Measurements from ENCODE around the gene DGKH. TPM values are rescaled to one million over a fixed set of nuclear protein-coding genes. Genes with fewer than 3 reads are reported as not detected.
A peak's percentile ranks its signal among the peaks of the same experiment; 100 is the strongest.

DGKH gene
- total and polyA plus RNA-seq, 10 of the 15 experiments (the other 5 are each of a cell fraction or from before 2014, with no cell fraction given): 1.3 to 15.2 (median 7.3) TPM

GRCh38 chr13:42151781-42152180 lies 103.3 kb downstream of the DGKH start:
- peak; percentile 74 for FAIRE-seq
- ChIA-PET RAD21 (ENCODE audit: unreplicated experiment) (no interaction called here), SMC1A (ENCODE audit: uncharacterized antibody, unreplicated experiment) (interaction anchor here (0.6 kb wide), 1 partner anchor 282 kb away, joined by 3 read pairs; no protein-coding TSS in a partner anchor), CTCF (no interaction called here), POLR2A (no interaction called here)
- no peak overlapping the region for H3K4me2 ChIP-seq (ENCODE audit: control insufficient read depth, insufficient read depth)
- H3K27me3 ChIP-seq (replicated peaks in 1 of 2; ENCODE audit: control insufficient read depth in 2 of 2, insufficient read depth in 2 of 2, low read length in 1 of 2): no peaks in the 10 kb centered on the region
- no TSS peak for BruUV-seq (replicated peaks)
- WGBS (ENCODE audit: insufficient coverage, insufficient replicate concordance, low lambda C conversion rate, missing lambda C conversion rate): 0% methylated on average over 1 of the region's 1 CpG
- H3K36me3 ChIP-seq (ENCODE audit: control insufficient read depth in 2 of 2, insufficient read depth in 2 of 2, low read length in 1 of 2): no peaks in the 10 kb centered on the region; a peak in 1 of 4 replicates
- no peaks in the 10 kb centered on the region for H3K79me2 ChIP-seq (ENCODE audit: control insufficient read depth, insufficient read depth, low read length)
- DNase-seq (ENCODE audit: low read depth, low spot score): no peak
- no peak overlapping the region for H3K9ac ChIP-seq (ENCODE audit: control insufficient read depth, insufficient read depth, low read length)
- no peaks in the 10 kb centered on the region for H4K20me1 ChIP-seq (ENCODE audit: control insufficient read depth, insufficient read depth)
- intact Hi-C loops (cut with micrococcal nuclease; ENCODE audit: unreplicated experiment) (no loop called here), in situ Hi-C loops (cut with MboI) (no loop called here)
- no peak overlapping the region for H3K4me3 ChIP-seq
- H3K27ac ChIP-seq (ENCODE audit: control insufficient read depth, insufficient read depth): no peak overlapping the region
- peak; percentile 42; the same call in 1 of the 3 replicates for ATAC-seq
- no peaks in the 10 kb centered on the region for H3K4me1 ChIP-seq (ENCODE audit: control insufficient read depth, insufficient read depth, low read length)
- no peaks in the 10 kb centered on the region for H3K9me3 ChIP-seq (replicated peaks; ENCODE audit: control insufficient read depth, insufficient read depth, low read length)
- H2AFZ ChIP-seq (ENCODE audit: control insufficient read depth, low read depth, low read length): no peak overlapping the region
- TF ChIP-seq CHD2 (IDR thresholded peaks at IDR 0.05; ENCODE audit: borderline replicate concordance, low read depth, low read length) (no peak), NRF1 (conservative IDR thresholded peaks at IDR 0.05; ENCODE audit: low read depth, low read length) (no peak), EED (IDR thresholded peaks at IDR 0.05; ENCODE audit: low read depth) (no peak), TCF3 (IDR thresholded peaks at IDR 0.05; ENCODE audit: borderline replicate concordance, insufficient read depth, low read depth, low read length) (no peak), SP1 (IDR thresholded peaks at IDR 0.05; ENCODE audit: low read depth, low read length) (no peak), SIX5 (IDR thresholded peaks at IDR 0.05; ENCODE audit: low read depth, low read length, severe bottlenecking) (no peak), POLR2A (IDR thresholded peaks at IDR 0.05; ENCODE audit: low read depth, low read length) (no peak), PBX3 (IDR thresholded peaks at IDR 0.05; ENCODE audit: insufficient replicate concordance, low read depth, low read length) (peak; percentile 30), BCL3 (IDR thresholded peaks at IDR 0.05; ENCODE audit: borderline replicate concordance, insufficient read depth, low read depth, low read length, poor library complexity, severe bottlenecking) (peak; percentile 67), SRF (IDR thresholded peaks at IDR 0.05; ENCODE audit: low read depth in 2 of 2, low read length in 2 of 2) (no peak), GATAD2B (conservative IDR thresholded peaks at IDR 0.05; ENCODE audit: low read depth) (no peak), STAT3 (IDR thresholded peaks at IDR 0.05; ENCODE audit: low read depth, low read length) (no peak), ATF2 (IDR thresholded peaks at IDR 0.05; ENCODE audit: low read length) (no peak), NFXL1 (IDR thresholded peaks at IDR 0.05; ENCODE audit: borderline replicate concordance) (no peak), IKZF2 (IDR thresholded peaks at IDR 0.05) (no peak), RAD21 (IDR thresholded peaks at IDR 0.05; ENCODE audit: insufficient read depth, low read depth, low read length) (no peak), POLR2AphosphoS5 (IDR thresholded peaks at IDR 0.05; ENCODE audit: low read length) (no peak), RUNX3 (IDR thresholded peaks at IDR 0.05; ENCODE audit: low read length) (peak; percentile 78), ZNF592 (IDR thresholded peaks at IDR 0.05) (no peak)
